HG03460 (cell line): ENCODE results near the gene CD2.

Source experiments
- ATAC-seq: cut with Tn5 transposase; IDR thresholded peaks from one replicate; pipeline ENCODE4 v1.9.1; 2021; ENCODE audit not compliant: unreplicated experiment

The CD2 gene

DNA sequence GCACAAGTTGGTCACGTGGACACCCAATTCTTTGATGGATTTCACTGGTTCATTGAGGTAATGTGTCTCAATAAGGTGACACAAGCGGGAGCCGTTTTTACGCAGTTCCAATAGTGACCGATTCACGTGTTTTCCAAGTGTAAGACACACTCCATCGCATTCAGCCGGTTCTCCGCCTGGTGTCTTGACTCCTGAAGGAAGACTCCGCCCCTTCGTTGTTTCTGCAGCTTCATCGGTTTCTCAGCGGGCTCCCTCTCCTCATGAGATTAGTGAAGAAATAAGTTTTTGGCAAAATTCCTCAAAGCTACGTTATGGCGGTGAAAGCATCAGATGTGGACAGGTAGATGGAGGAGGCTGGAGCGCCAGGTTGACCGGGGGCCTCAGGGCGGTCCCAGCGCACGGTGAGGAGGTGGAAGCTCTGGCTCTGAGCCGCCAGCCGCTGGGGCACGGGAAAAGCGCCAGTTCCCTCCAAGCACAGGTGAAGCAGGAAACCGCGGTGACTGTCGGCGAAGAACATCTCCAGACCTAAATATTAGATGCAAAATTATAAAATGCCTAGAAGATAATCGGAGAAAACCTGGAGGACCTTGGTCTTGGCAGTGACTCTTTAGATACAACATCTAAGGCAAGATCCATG is 21.0 kb downstream of the CD2 start:
- ATAC-seq: no peak

- ATAC-seq: no peak
Observed at GRCh38 chr1:116777831-116778830, 23.9 kb downstream of the CD2 start.

DNA sequence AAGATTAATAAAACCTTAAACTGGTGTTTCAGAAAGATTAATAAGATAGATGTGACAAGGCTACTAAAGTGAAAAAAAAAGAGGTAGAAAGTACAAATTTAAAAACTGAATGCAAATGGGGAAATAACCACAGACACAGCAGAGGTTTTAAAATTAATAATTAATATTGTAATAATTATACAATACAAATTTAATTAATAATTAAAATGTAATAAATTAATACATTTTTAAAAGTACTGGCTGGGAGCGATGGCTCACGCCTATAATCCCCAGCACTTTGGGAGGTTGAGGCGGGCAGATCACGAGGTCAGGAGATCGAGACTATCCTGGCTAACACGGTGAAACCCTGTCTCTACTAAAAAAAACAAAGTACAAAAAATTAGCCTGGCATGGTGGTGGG is 26.8 kb downstream of the CD2 start:
- ATAC-seq: no peak

DNA sequence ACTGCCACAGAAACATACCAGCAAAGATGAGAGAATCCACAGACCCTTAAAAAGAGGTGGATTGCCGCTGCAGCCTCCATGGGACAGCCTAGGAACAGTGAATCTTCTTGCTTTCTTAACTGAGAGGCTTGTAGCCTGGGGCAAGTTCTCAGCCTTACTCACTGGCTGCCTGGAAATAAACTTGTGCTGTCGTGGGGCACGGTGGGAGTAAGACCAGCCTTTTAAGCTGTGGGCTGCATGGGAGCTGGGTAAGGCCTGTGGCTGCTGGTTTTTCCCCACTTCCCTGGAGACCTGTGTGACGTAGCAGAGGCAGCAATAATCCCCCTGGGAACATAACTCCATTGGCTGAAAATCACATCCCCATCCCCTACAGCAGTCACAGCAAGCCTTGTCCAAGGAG is 30.8 kb downstream of the CD2 start:
- no peak for ATAC-seq

DNA sequence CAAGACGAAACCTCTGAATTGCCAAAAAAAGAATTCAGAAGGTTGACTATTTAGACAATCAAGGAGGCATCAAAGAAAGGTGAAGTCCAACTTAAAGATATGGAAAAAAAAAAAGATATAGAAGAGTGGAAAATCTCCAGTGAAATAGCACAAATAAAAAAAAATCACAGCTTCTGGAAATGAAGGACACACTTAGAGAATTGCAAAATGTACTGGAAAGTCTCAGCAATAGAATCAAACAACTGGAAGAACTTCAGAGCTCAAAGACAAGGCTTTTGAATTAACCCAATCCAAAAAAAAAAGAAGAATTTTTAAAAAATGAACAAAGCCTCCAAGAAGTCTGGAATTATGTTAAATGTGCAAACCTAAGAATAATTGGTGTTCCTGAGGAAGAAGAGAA is 31.8 kb downstream of the CD2 start:
- no peak for ATAC-seq

DNA sequence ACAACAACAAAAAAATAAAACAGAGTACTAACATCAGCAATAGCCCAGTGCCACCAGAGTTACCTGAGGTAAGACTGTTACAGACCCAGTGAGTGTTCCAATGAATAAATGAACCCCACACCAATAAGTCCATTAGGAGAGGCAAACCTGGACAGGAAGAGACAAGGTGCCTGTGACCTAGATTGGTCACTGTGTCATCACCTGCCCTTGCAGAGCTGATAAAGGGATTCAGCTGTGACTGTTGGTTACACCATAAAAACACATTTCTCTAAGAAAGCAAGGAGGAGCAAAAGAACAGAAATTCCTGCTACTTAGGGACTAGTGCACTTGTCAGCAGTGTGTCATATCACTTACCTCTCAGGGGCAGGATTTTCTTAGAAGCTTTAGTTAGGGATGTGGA is 37.5 kb downstream of the CD2 start:
- ATAC-seq: no peak

DNA sequence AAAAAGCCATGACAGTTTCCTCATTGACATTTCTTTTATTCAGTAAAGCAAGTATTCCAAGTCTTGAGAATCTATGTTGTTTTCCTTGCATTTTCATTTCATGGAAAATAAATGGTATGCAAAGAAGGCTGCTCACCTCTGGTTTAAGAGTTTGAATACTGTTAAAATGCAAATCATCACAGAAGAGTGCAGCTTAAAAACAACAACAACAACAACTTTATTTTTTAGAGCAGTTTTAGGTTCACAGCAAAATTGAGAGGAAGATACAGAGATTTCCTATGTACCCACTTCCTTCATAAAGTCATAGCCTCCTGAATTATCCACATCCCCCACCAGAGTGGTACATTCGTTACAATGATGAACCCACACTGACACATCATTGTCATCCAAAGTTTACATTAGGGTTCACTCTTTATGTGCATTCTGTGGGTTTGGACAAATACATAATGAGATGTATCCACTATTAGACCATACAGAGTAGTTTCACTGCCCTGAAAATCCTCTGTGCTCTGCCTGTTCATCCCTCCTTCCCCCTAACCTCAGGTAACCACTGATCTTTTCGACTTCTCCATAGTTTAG is 39.2 kb downstream of the CD2 start:
- ATAC-seq: no peak

DNA sequence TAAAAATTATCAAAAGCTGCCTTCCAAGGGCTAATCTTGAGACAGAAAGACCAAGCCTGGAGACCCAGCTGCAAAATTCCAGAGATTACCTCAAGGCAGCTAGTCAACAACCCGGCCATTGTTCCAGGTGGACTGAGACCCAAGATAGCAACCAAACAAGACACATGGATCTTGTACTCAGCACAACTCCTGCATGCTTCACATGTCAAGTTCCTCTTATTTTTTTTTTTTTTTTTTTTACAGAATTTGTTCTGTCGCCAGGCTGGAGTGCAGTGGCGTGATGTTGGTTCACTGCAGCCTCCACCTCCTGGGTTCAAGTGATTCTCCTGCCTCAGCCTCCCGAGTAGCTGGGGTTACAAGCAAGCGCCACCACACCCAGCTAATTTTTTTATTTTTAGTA is 40.1 kb downstream of the CD2 start:
- ATAC-seq: no peak

DNA sequence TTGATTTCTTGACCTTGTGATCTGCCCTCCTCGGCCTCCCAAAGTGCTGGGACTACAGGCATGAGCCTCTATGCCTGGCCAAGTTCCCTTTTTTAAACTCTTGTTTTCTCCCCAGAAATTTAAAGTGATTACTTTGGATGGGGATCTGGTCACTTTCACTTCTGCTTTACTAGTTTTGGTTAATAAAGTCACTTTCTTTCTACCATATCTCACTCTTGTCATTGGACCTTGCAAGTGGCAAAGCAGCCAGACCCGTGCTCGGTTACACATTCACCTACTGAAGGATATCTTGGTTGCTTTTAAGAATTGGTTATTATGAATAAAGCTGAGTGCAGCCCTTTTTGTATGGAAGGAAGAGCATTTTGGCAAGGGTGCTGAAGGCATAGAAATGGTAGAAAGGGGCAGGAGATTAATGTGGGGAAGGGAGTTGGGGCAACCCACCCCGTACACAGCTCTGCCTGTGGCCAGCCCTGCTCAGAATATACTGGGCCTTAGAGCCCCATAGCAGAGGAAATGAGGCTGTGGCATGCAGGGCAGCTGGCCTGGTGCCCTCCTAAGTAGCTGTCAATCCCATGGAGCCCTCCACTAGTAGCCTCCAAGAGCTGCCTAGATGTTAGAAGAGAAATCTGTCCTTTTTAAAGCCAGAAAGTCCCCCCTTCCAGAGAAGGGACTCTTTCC is 40.7 kb downstream of the CD2 start:
- peak; percentile 93 for ATAC-seq

DNA sequence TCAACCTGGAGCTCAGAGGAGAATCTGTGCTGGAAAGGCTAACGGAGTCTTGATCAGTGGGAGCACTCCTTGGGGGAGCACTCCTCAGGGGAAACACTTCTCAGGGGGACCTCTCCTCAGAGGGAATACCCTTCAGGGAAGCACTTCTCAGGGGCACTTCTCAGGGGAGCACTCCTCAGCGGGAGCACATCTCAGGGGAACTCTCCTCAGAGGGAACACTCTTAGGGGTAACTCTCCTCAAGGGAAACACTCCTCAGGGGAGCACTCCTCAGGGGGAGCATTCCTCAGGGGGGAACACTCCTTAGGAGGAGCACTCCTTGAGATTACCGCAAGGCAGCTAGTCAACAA is 41.2 kb downstream of the CD2 start:
- ATAC-seq: no peak

- ATAC-seq: no peak
Observed at GRCh38 chr1:116804736-116805135, 50.5 kb downstream of the CD2 start.

DNA sequence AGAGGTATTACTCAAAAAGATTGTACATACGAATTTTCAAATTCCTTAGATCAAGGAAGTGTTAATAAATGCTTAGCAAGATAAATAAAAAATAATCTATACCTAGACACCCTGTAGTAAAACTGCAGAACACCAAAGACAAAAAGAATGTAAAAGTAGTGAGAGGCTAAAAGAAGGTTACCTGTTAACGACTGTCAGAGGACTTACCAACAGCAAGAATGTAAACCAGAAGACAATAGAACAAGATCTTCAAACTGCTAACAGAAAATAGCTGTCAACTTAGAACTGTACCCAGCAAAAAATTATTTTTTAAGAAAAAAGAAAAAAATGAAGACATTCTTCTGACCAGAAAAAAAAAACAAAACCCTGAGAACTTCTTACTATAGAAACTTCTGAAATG is 51.2 kb downstream of the CD2 start:
- no peak for ATAC-seq

DNA sequence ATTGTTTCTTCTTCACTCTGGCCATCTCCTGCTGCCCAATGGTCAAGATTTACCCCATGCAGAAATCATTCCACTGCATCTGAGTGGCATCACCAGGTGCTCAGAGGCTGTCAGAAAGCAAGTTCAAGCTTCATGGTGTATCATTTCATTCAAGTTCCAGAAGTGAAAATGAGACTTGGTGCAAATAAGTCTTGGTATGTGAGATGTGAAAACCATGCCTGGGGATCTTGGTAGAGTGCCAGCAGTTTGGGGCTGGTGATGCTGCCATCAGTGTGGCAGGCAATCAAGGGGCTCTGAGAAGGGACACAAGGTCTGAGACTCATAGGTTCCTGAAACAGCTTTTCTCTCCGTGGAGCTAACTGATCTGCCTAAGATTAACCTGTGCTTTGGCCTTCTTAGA is 52.0 kb downstream of the CD2 start:
- ATAC-seq: peak; percentile 67

DNA sequence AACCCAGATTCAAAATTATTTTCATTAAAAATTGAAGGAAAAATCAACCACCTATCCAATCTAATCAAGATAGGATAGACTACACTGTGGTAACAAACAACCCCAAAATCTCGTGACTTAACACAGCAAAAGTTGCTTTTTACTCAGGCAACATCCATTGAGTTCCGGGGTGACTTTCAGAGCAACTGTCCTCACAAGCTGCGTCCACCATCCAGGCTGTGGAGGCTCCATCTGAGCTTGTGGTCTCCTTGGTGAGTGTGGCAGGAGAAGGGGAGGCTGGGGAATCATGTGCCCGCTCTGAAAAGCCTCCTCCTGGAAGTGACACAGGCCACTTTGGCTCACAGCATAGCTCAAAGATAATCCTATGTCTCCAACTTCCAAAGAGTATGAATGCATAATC is 52.4 kb downstream of the CD2 start:
- no peak for ATAC-seq

GRCh38 chr1:116807394-116808199 is 53.4 kb downstream of the CD2 start:
- ATAC-seq: no peak

DNA sequence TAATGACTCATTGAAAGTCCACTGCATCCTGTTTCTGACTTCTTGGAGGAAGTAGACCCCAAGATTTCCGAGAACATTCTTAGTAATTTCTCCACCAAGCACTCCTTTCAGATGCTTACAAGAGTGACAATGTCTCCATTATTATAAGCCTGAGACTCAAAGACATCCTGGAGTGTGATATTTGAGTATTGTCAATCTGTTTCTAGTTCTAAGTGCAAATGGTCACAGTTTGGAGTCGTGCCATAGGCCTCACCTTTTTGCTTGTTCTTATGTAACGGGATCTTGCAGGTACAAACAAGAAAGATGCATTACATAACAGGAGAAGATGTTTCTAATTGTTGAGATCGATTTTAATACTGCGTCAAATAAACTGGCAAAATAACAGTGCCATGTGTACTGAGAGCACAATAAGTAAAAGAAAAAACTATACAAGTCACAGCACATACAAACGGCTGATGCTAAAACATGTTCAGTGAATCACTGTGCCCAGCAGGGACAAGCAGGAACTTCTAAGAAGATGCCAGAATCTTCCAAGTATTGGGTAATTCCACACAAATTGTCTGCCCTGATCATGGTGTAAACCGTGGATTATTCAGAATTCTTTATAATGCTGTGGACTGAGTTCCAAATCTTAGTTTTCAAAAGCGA is 54.1 kb downstream of the CD2 start:
- no peak for ATAC-seq

- ATAC-seq: no peak
Observed at GRCh38 chr1:116808848-116809508, 54.7 kb downstream of the CD2 start.

DNA sequence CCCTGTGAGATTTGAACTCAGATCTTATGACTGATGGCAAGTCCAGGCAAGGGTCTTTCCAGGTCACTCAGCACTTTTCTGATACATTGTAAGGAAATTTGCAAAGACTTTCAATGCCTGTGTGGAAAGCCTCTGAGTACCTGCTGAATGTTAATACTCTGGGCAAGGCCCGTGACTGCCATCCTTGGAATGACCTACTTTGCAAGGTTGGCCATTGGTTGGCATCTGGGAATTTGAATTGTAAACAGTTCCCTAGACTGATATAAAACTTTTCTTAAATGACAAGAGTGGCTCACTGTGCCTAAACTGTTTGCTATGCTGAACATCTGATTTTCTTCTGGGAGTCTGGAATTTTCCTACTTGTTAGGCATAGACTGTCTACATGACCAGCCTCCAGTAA is 57.1 kb downstream of the CD2 start:
- ATAC-seq: no peak

GRCh38 chr1:116814926-116815723 is 60.9 kb downstream of the CD2 start:
- no peak for ATAC-seq
